OCI-LY7 (cell line): ENCODE data around the gene AGBL4.

ENCODE experiments used
- CTCF ChIP-seq: fragments of 200-600 bp; sonication (generic); conservative IDR thresholded peaks from 2 replicates; pipeline ENCODE4 v1.5.1; 2014; ENCODE audit warnings: mild to moderate bottlenecking, antibody characterized with exemption, low read length, moderate library complexity, mixed read lengths
- EZH2phosphoT487 ChIP-seq: fragments of 200-600 bp; sonication (generic); IDR thresholded peaks from 2 replicates; pipeline ENCODE4 v1.6.1; 2018; ENCODE audit warnings: low read depth, borderline replicate concordance, mild to moderate bottlenecking, mixed run types, antibody characterized with exemption, low read length, moderate library complexity, mixed read lengths

- TF ChIP-seq CTCF (no peak), EZH2phosphoT487 (no peak)
Measured at GRCh38 chr1:49854741-49855140, 169.0 kb downstream of the AGBL4 start.
